Liver (tissue), 9 donors: ENCODE results near the gene CARD16. TPM values are rescaled to one million over a fixed set of nuclear protein-coding genes. Genes with fewer than 3 reads are reported as not detected.

ENCODE experiments used
- DNase-seq: peaks from one replicate; pipeline ENCODE4 v3.0.0-alpha.2; 2017; ENCODE audit warnings: low spot score
- H3K27ac ChIP-seq, 2 donors: one replicate each; pipeline ENCODE4 v1.7.0; 2013; ENCODE audit warnings: inconsistent platforms in 2 of 2, low read length in 2 of 2, control low read depth in 1 of 2, low read depth in 1 of 2, mild to moderate bottlenecking in 1 of 2
- H3K27me3 ChIP-seq, 4 donors: one replicate each; pipeline versions ENCODE4 v1.6.1 to v1.7.0; 2013; ENCODE audit warnings: low read length in 3 of 4, inconsistent platforms in 1 of 4, mild to moderate bottlenecking in 1 of 4, moderate library complexity in 1 of 4; ENCODE audit not compliant: control insufficient read depth in 4 of 4, insufficient read depth in 4 of 4
- H3K36me3 ChIP-seq, 4 donors: one replicate each; pipeline versions ENCODE4 v1.6.1 to v1.7.0; 2013; ENCODE audit warnings: low read length in 3 of 4, mild to moderate bottlenecking in 3 of 4, low read depth in 1 of 4, moderate library complexity in 1 of 4; ENCODE audit not compliant: control insufficient read depth in 4 of 4, insufficient read depth in 3 of 4
- H3K4me1 ChIP-seq, 4 donors: one replicate each; pipeline versions ENCODE4 v1.6.1 to v1.7.0; 2013; ENCODE audit warnings: low read length in 3 of 4, mild to moderate bottlenecking in 3 of 4, moderate library complexity in 1 of 4; ENCODE audit not compliant: control insufficient read depth in 4 of 4, insufficient read depth in 4 of 4
- H3K4me3 ChIP-seq, 3 donors: one replicate each; pipeline versions ENCODE4 v1.6.1 to v1.7.0; 2013; ENCODE audit warnings: low read length in 3 of 3, control low read depth in 1 of 3, low read depth in 1 of 3, mild to moderate bottlenecking in 1 of 3
- H3K9ac ChIP-seq, 2 donors: one replicate each; pipeline ENCODE4 v1.7.0; 2013; ENCODE audit warnings: low read length in 2 of 2, mild to moderate bottlenecking in 2 of 2, moderate library complexity in 2 of 2, control low read depth in 1 of 2, low read depth in 1 of 2
- H3K9me3 ChIP-seq, 4 donors: one replicate each; pipeline versions ENCODE4 v1.6.1 to v1.7.0; 2013; ENCODE audit warnings: low read length in 3 of 4; ENCODE audit not compliant: control insufficient read depth in 4 of 4
- ATF3 ChIP-seq: IDR thresholded peaks from 2 replicates; pipeline ENCODE4 v1.6.1; 2016; ENCODE audit warnings: antibody characterized with exemption
- EGR1 ChIP-seq, 2 donors: IDR thresholded peaks; 2 replicates each; pipeline ENCODE4 v1.6.1; 2016 to 2018; ENCODE audit warnings: antibody characterized with exemption in 2 of 2, low read depth in 2 of 2
- FOXA1 ChIP-seq: IDR thresholded peaks from 2 replicates; pipeline ENCODE4 v1.6.1; 2016; ENCODE audit warnings: antibody characterized with exemption
- FOXA2 ChIP-seq: IDR thresholded peaks from 2 replicates; pipeline ENCODE4 v1.6.1; 2016; ENCODE audit warnings: antibody characterized with exemption
- GABPA ChIP-seq, 2 donors: IDR thresholded peaks in 1 of 2; conservative IDR thresholded peaks in 1 of 2; 2 replicates each; pipeline ENCODE4 v1.6.1; 2016; ENCODE audit warnings: antibody characterized with exemption in 2 of 2, mild to moderate bottlenecking in 1 of 2, moderate library complexity in 1 of 2
- HNF4A ChIP-seq, 2 donors: conservative IDR thresholded peaks; 2 replicates each; pipeline ENCODE4 v1.6.1; 2016; ENCODE audit warnings: antibody characterized with exemption in 2 of 2, mild to moderate bottlenecking in 2 of 2
- HNF4G ChIP-seq: IDR thresholded peaks from 2 replicates; pipeline ENCODE4 v1.6.1; 2016; ENCODE audit warnings: antibody characterized with exemption
- JUND ChIP-seq, 2 donors: IDR thresholded peaks; 2 replicates each; pipeline ENCODE4 v1.6.1; 2016; ENCODE audit warnings: antibody characterized with exemption in 2 of 2
- NR2F2 ChIP-seq: IDR thresholded peaks from 2 replicates; pipeline ENCODE4 v1.6.1; 2016; ENCODE audit warnings: antibody characterized with exemption
- RAD21 ChIP-seq, 2 donors: IDR thresholded peaks; 2 replicates each; pipeline ENCODE4 v1.6.1; 2016; ENCODE audit warnings: antibody characterized with exemption in 2 of 2, mild to moderate bottlenecking in 2 of 2
- REST ChIP-seq: IDR thresholded peaks from 2 replicates; pipeline ENCODE4 v1.6.1; 2016; ENCODE audit warnings: antibody characterized with exemption, mild to moderate bottlenecking
- RXRA ChIP-seq, 2 donors: IDR thresholded peaks; 2 replicates each; pipeline ENCODE4 v1.6.1; 2017 to 2018; ENCODE audit warnings: antibody characterized with exemption in 2 of 2, mild to moderate bottlenecking in 1 of 2
- SP1 ChIP-seq: IDR thresholded peaks from 2 replicates; pipeline ENCODE4 v1.6.1; 2018; ENCODE audit warnings: antibody characterized with exemption, mild to moderate bottlenecking
- TAF1 ChIP-seq: conservative IDR thresholded peaks from 2 replicates; pipeline ENCODE4 v1.6.1; 2016; ENCODE audit warnings: antibody characterized with exemption, mild to moderate bottlenecking
- YY1 ChIP-seq: IDR thresholded peaks from 2 replicates; pipeline ENCODE4 v1.6.1; 2016; ENCODE audit warnings: antibody characterized with exemption, mild to moderate bottlenecking
- ZBTB33 ChIP-seq: IDR thresholded peaks from 2 replicates; pipeline ENCODE4 v1.6.1; 2016; ENCODE audit warnings: antibody characterized with exemption
- WGBS: extraction: QIAGEN DNeasy Blood & Tissue Kit; methylation state at CpG from one replicate; pipeline ENCODE4 v1.1.7; 2013; 5-methylcytosine and 5-hydroxymethylcytosine counted together
- polyA plus RNA-seq, 2 donors: library from polyadenylated mRNA; stranded (reverse) in 1 of 2; unstranded in 1 of 2; fragments of 200-250 nt in 1 of 2; fragments of >200 nt in 1 of 2; fragmentation: Nextera tagmentation in 1 of 2; extraction: Ambion mirVana in 1 of 2; gene quantifications; one replicate each; pipeline versions ENCODE4 v1.2.1 to v1.2.3, GENCODE V29; 2013 to 2015
- total RNA-seq, 2 donors: library from RNA; depleted of rRNA; stranded (reverse); fragments of >200 nt; gene quantifications; one replicate each; pipeline ENCODE4 v1.2.3, GENCODE V29; 2014
- TF ChIP-seq, protein P1 (sequence below): fragments of 150-350 bp; IDR thresholded peaks from 2 replicates; pipeline ENCODE4 v1.5.1; 2017; ENCODE audit warnings: improper control_type of control experiment, low read depth, low read length; ENCODE audit not compliant: missing input control
- TF ChIP-seq, protein P2 (sequence below): IDR thresholded peaks from 2 replicates; pipeline ENCODE4 v1.6.1; 2016; ENCODE audit warnings: antibody characterized with exemption
- donor health status: healthy.
- donor health status: healthy.
- donor health status: healthy.
- donor health status: healthy.
- donor health status: healthy.

CARD16 gene
- total and polyA plus RNA-seq, 4 donors = 5.1 to 10.0 (median 8.7) TPM

GRCh38 chr11:105007463-105007862 lies 37.7 kb downstream of the CARD16 start:
- Histone ChIP-seq H3K4me3 (no peak overlapping the region), H3K27me3 (no peaks in the 10 kb centered on the region), H3K9me3 (no peaks in the 10 kb centered on the region), H3K9ac (no peak overlapping the region), H3K4me1 (no peaks in the 10 kb centered on the region), H3K36me3 (no peaks in the 10 kb centered on the region), H3K27ac (no peak overlapping the region)
- no peak for DNase-seq
- TF ChIP-seq ZBTB33 = no peak

DNA sequence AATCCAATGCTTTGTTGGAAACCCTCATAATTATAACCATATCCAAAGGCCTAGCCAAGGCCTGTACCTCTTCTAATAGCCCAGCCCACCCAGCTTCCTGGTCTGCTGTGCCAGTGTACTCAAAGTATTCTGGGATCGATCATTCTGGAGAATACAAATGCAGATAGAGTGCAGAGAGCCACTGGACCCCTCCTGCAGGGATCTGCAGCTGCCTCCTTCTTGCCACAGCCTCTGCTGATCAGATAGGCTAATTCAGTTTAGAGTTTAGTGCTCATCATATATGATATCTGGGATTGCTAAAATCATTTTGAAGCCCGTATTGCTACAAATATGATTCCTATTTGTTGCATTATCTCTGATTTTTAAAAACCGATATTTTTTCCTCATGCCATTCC lies 39.7 kb downstream of the CARD16 start:
- no peaks in the 10 kb centered on the region for H3K27me3 ChIP-seq
- no peak for DNase-seq
- 82% methylated on average over 3 of the region's 3 CpGs for WGBS
- H3K36me3 ChIP-seq = no peaks in the 10 kb centered on the region
- no peaks in the 10 kb centered on the region for H3K9me3 ChIP-seq
- no peak overlapping the region for H3K27ac ChIP-seq
- TF ChIP-seq FOXA1 = no peak
- TF ChIP-seq RXRA (IDR thresholded peaks at IDR 0.05) = no peak
- TF ChIP-seq HNF4G = no peak
- no peak for TF ChIP-seq RAD21 (IDR thresholded peaks at IDR 0.05)
- TF ChIP-seq FOXA2 = no peak
- no peak for TF ChIP-seq HNF4A (conservative IDR thresholded peaks at IDR 0.05)
- no peak for TF ChIP-seq NR2F2
- TF ChIP-seq, protein P1, sequence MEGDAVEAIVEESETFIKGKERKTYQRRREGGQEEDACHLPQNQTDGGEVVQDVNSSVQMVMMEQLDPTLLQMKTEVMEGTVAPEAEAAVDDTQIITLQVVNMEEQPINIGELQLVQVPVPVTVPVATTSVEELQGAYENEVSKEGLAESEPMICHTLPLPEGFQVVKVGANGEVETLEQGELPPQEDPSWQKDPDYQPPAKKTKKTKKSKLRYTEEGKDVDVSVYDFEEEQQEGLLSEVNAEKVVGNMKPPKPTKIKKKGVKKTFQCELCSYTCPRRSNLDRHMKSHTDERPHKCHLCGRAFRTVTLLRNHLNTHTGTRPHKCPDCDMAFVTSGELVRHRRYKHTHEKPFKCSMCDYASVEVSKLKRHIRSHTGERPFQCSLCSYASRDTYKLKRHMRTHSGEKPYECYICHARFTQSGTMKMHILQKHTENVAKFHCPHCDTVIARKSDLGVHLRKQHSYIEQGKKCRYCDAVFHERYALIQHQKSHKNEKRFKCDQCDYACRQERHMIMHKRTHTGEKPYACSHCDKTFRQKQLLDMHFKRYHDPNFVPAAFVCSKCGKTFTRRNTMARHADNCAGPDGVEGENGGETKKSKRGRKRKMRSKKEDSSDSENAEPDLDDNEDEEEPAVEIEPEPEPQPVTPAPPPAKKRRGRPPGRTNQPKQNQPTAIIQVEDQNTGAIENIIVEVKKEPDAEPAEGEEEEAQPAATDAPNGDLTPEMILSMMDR = no peak
- TF ChIP-seq EGR1 (IDR thresholded peaks at IDR 0.05; ENCODE audit: low read depth in 2 of 2) = no peak
- no peak for TF ChIP-seq TAF1
- no peak for TF ChIP-seq ATF3
- TF ChIP-seq, protein P2, sequence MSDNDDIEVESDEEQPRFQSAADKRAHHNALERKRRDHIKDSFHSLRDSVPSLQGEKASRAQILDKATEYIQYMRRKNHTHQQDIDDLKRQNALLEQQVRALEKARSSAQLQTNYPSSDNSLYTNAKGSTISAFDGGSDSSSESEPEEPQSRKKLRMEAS = no peak
- TF ChIP-seq ZBTB33 = no peak
- no peak for TF ChIP-seq YY1
- TF ChIP-seq GABPA (IDR thresholded peaks at IDR 0.05 in 1 of 2, conservative IDR thresholded peaks at IDR 0.05 in 1 of 2) = no peak
- TF ChIP-seq JUND (IDR thresholded peaks at IDR 0.05) = no peak
- TF ChIP-seq REST = no peak
- TF ChIP-seq SP1 = no peak
- H3K4me3 ChIP-seq = no peak overlapping the region
- no peaks in the 10 kb centered on the region for H3K4me1 ChIP-seq
- H3K9ac ChIP-seq = no peak overlapping the region
